Measurements from ENCODE around the gene GLT8D1.
"Not testable (repeated sequence)": the region's sequence is repeated elsewhere in the genome, so short reads cannot be mapped to it uniquely, and the experiment has no call there.

Gene GLT8D1

DNA sequence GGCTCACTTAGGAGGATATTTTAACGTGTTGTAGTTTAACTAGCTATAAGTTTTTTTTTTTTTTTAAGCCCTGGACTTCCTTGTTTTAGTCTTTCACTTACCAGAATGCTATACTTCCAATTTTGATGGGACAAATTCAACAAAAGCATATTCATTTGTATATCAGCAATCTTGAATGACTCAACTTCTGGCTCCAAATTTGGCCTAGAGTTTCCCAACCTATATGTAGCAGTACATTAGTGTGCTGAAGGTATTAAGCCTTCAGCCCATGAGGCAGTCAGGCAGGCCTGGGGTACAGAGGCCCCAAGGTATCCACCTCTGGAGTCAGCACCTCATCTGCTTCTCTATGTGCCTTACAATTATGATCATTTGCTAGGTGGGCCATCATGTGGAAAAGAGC is 25.8 kb downstream of the GLT8D1 start:
- no peak for DNase-seq

DNA sequence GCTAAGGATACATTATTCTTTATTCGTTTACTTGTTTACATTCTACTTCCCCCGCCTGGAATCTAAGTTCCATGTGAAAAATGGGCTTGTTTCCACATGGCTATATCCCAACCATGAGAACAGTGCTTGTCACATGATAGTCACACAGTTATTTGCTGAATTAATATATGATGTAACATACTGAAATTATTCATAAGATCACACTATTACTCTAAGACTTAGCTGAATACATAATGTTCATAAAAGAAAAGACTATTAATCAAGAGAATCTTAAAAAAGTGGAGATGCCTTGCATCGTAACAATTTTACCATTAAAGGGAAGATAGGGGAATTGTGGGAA is 26.4 kb downstream of the GLT8D1 start:
- no peak for DNase-seq

DNA sequence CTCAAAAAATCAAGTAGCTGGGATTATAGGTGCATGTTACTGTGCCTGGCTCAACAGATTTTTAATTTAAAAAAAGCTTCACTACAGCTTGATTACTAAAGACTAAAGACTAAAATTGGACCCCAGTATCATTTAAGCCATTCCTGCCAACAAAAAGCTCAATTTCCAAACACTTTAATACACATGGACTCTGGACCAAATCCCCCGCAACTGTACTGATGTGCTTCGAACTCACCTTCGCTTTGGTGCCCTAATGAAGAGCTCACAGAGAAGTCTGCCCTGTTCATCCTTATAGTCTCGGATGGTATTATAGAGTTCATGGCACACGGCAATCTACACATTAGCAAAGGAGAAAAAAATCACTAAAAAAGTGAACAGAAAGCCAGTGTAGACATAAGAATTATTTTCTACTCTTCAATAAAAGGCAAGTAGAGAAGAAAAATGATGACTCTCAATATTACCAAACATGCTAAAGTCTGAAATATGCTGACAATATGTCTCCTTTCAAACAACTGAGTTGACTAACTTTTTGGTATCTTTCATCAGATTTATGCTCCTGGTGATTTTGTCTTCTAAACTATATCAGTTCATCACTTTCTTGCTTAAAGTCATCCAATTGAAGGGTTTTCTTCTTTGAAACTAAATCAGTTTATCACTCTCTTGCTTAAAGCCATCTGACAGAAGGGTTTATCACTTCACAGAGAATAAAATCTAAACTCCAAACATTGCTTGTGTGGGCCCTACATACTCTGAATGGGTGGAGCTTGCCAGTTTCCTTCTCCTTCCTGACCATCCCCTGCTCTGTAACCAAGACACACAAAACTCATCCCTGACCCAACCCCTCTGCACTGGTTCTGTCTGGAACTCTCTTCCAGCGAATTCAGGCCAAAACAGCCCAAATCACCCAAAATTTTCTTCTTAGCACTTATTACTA is 27.1 kb downstream of the GLT8D1 start:
- DNase-seq = no peak

DNA sequence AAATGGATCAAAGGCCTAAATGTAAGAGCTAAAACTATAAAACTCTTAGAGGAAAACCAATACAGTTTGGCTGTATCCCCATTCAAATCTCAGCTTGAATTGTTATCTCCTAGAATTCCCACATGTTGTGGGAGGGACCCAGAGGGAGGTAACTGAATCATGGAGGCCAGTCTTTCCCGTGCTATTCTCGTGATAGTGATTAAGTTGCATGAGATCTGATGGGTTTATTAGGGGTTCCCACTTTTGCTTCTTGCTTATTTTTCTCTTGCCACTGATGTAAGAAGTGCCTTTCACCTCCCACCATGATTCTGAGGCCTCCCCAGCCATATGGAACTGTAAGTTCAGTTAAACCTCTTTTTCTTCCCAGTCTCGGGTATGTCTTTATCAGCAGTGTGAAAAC is 29.4 kb downstream of the GLT8D1 start:
- DNase-seq = not testable (repeated sequence)

DNA sequence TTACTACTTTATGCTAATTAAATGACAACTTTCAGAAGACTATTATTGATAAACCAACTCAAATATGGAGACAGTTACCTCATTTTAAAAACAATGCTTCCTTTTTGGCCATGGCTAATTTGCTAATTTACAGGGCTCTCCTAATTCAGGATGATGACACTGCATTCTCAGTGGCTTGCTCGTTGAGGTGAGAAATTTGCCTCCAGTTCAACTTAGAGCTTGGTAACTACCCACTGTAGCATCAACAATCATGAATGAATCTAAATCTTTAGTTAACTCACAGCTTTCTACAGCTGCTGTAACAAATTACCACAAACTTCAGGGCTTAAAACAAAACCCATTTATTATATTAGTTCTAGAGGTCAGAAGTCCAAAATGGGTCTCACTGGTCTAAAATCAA is 33.9 kb downstream of the GLT8D1 start:
- no peak for DNase-seq

DNA sequence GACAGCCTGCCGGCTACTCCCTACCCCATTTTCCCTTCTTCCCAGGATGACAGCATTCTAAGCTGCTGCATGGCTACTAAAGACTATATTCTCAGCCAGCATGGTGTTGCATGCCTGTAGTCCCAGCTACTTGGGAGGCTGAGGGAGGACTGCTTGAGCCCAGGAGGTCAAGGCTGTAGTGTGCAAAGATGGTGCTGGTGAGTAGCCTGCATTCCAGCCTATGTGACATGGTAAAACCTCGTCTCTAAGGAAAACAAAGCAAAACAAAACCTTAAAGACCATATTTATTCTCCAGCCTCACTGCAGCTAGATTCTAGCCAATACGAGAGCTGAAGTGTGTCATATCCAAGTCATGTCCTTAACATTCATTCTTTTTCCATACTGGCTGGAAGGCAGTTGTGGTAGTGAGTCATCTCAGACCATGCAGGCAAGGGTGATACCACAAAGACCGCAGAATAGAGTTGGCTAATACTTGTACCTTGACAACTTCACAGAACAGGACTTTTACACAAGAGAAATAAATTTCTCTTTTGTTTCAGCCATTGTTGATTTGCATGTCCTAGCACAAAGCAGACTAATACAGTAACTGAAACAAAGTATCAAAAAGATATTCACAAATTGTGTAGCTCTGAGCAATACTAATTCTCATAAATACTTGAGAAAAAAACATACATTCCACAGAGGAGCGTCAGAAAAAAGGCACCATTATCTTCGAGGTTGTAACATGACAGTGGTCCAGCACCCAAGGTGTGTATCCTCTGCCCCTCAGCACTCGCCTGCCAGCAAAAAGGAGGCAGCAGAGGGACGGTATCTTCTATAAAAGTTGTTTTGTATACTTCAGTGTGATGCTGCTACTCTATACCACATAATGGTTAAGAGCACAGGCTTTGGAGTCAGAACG is 34.7 kb downstream of the GLT8D1 start:
- peak; percentile 42 for DNase-seq

DNA sequence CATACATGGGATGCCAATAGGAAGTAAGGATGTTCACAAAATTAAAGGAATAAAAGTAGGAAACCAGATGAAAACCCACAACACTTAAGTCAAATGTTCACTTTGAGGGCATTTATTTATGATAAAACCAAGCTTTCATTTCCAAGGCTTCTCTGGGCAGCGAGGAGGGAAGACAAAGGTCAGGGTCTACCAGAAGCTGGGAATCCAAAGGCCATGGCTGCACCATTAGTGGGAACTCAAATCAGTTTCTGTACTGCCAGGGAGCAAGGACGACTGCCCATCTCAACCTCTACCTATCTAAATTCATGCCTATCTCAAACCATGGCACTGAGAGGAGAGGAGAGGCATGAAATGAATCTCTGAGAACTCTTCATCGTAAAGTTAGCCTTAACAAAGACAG is 42.5 kb downstream of the GLT8D1 start:
- DNase-seq = no peak

DNA sequence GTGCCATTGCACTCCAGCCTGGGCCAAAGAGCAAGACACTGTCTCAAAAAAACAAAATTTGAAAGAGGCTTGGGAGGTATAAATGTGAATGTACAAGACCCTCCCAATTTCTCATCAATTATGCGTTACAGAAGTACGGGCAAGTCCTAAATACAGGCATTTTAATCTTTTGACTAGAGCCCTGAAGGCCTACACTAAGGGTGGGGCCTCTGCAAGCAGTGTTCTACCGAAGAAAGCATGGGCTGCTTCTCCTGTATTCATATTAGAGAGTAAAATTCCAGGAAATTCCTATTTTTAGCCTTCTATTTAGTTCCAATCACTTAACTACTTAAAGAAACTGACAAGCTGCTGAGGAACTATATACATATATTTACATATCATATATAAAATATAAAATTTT is 45.5 kb downstream of the GLT8D1 start:
- DNase-seq = no peak

DNA sequence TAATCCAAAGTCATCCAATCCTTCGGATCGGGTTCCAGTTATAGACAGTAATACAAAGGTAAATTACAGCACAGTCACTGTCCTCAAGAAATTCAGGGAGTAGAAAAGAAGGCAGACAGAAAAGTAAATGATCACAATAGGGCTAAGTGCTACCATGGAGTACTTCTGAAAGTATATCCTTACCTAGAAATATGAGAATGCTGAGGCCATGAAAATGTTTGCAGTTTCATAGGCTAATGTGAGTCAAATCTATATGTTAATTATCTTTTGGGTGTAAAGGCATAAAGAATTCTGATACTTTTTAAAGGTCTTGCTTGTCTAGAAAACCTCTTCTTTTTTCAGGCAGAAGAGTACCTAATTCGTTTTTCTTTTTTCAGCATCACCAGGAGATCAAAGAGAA is 49.7 kb downstream of the GLT8D1 start:
- no peak for DNase-seq

DNA sequence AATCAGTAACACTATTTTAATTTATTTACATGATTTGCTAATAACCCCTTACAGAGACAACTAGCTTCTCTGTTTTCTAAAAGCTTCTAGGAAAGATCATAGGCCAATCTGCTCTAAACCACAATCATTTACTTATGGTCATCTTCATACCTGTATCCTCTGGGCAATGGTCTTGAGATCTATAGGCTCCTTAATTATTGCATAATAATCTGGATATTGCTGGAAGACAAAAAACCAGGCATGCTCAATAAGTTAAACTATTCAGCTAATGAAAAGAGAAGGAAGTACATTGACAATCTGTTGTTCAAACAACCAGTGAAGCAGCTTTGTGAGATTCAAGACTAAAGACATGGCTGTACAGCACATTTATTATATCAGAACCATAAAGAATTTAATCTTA is 54.0 kb downstream of the GLT8D1 start:
- DNase-seq = no peak

DNA sequence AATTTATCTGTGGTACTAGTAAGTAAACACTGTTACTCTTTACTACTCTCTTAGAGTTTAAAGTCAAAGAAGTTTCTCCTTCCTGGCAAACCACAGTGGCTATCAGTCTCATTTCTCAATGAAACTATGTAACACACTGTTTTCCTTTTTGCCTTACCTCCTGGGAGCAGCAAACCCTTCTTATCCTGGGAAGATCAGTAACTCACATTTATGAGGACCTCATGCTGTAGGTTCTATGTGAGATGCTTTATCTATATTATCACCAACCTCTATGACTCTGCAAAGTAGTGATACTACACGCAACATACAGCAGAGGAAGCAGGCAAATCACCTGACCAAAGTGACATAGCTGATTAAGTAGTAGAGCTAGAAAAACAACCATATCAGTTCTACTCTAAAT is 55.2 kb downstream of the GLT8D1 start:
- DNase-seq = no peak

DNA sequence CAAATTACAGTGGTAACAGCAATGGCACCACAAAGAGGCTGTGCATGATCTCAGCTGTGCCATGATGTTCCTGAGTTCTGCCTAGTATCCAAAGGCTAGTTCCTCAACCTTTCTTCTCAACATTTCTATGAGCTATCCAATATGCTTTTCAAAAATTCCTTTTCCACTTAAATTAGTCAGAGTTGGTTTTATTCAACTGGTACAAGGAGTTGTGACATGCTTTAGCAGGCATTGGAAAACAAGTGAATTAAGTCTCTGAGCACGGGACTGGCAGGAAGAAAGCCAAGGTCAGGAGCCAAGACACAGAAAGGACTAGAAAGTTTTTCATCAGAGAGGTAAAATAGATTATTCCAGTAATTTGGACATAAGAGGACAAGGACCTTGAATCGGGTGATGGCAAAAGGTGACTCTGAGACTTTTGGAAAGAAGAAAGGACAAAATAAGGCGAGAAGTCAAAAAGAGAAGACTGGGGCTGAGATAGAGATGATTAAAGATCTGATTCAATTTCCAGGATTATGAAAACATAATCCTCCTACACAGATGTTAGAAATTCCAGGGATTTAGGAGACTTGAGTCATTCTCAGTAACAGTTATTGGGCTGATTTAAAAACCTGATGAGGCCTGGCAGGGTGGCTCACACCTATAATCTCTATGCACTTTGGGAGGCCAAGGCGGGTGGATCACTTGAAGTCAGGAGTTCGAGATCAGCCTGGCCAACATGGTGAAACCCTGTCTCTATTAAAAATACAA is 56.0 kb downstream of the GLT8D1 start:
- DNase-seq = no peak

DNA sequence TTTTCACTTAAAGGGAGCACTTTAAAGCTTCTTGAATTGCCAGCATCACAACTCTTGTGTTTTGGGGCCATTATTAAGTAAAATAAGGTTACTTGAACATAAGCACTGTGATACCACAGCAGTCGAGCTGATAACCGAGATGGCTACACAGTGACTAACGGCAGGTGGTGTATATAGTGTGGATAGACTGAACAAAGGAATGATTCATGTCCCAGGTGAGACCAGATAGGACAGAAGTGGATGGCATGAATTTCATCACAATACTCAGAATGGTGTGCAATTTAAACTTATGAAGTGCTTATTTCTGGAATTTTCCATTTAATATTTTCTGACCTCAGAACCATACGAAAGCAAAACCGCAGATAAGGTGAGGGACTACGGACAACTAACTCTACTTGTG is 60.0 kb downstream of the GLT8D1 start:
- DNase-seq = no peak

All from stimulated activated naive CD4-positive, alpha-beta T cell treated with Interleukin-2 at 50 U/mL for 16 hours (primary cell).